Cardiac septum (tissue), 1 donor: ENCODE data around the gene MECR. TPM values are rescaled to one million over a fixed set of nuclear protein-coding genes. Genes with fewer than 3 reads are reported as not detected.
"Not testable (repeated sequence)": the region's sequence is repeated elsewhere in the genome, so short reads cannot be mapped to it uniquely, and the experiment has no call there.

Source experiments
- DNase-seq: peaks from one replicate; pipeline ENCODE4 v3.0.0-alpha.2; 2020; ENCODE audit warnings: low spot score
- intact Hi-C: fragments of 100-400 bp; cut with DNase I; formaldehyde crosslinking; loops from one replicate; pipeline ENCODE4 v1.14.0; 2022
- total RNA-seq: library from RNA; stranded (reverse); fragmentation: NEBNext Ultra II Directional; extraction: Animal tissue kit (Norgen Biotek cat#: 25700); gene quantifications from one replicate; pipeline ENCODE4 v1.2.1, GENCODE V29; 2021
- donor health status: DM: no; HTN: no; CAD: no.

Gene MECR
- total RNA-seq, 1 donor from 2014 or later = 29.9 TPM

GRCh38 chr1:29238620-29239002 lies 7.9 kb upstream of the MECR start:
- intact Hi-C loops = loop anchor here (5.0 to 10.0 kb wide), 6 partner anchors 104 to 1144 kb away; no protein-coding TSS in a partner anchor
- no peak for DNase-seq

GRCh38 chr1:29237852-29238619 lies 7.3 kb upstream of the MECR start:
- DNase-seq = peak; percentile 84
- intact Hi-C loops = loop anchor here (2.0 to 10.0 kb wide), 7 partner anchors 104 to 1471 kb away; no protein-coding TSS in a partner anchor

DNA sequence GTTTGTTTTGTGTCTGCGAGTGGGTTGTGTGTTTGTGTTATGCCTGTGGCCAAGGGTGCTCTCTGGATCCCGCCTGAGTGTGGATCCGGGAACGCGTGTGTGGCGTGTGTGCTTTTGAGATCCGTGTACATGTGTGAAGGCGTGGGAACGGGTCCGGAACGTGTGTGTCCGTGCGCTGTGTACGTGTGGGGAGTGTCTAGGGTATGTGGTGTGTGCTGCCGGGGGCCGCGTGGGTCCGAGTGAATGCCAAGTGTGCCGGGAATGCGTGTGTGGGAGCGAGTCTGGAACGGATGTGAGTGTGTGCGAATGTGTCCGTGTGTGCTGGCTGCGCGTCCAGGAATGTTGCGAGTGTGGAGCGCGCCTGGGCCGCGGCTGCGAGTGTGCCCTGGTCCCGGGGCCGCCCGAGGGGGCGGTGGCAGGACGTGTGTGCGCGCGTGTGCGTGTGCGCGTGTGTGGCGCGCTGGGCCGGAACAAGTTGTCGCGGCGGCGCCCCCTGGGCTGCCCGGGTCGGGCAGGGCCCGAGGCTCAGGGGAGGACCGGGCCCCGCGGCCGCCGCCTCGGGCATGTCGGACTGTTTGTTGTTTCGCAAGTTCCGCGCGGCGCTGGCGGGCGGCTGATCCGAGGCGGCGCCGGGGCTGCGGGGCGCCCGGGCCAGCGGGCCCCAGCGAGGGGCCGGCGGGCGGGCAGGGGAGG lies 6.5 kb upstream of the MECR start:
- intact Hi-C loops = loop anchor here (2.0 to 10.0 kb wide), 7 partner anchors 105 to 1472 kb away; no protein-coding TSS in a partner anchor
- peak; percentile 73 for DNase-seq

DNA sequence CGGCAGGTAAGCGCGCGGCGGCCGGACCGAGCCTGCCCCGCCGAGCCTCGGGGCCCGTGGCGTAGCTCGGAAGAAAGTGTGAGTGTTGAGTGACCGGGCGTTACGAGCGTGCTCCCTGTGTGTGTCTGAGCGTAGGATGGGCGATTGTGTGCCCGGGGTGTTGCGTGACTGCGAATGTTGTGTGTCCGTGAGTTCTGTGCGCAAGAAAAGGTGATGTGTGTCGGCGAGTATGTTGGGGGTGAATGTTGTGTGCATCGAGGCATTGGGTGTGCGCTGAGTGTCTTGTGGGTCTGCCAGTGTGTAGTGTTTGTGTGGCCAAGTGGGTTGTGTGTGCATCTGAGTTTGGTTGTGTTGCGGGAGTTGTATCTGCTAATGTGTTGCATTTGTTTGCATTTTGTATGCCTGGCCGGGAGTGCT lies 6.0 kb upstream of the MECR start:
- no peak for DNase-seq
- intact Hi-C loops = loop anchor here (2.0 to 10.0 kb wide), 7 partner anchors 106 to 1472 kb away; no protein-coding TSS in a partner anchor

DNA sequence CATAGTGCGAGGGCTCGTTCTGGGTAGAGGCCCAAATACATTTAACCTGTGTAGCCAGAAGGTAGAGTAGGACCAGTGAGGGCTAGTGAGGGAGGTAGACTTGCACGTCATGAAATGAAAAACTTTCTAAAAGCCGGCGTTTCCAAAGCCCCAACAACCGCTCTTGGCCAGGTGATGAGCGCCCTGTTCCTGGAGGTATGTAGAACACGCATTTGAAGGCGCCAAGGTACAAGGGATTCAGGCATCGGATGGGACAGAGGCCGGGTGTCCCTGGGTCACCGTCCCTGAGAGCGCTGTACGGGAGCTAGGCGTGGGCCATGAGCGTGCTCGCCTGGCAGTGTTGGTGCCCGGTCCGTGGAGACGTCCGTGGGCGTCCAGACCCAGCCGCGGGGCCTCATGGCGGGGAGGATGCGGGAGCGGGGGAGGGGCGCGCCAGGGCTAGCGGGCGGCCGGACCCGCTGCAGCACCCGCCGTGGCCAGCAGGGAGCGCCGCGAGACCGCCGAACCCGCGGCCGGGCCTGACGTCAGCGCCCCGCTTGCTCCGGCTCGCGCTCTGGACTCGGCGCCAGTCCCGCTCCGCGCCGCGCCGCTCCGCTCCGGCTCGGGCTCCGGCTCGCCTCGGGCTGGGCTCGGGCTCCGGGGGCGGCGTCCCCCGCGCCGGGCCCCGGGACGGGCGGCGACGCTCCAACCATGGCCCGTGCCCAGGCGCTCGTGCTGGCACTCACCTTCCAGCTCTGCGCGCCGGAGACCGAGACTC lies 5.4 kb upstream of the MECR start, which contains the start of gene PTPRU:
PTPRU (plus strand) TSS at position 568 of the 757 bp plus-strand sequence; CDS start at position 691, 123 bp downstream.
- DNase-seq = peak; percentile 93
- intact Hi-C loops = loop anchor here (2.0 to 10.0 kb wide), 7 partner anchors 106 to 1473 kb away; no protein-coding TSS in a partner anchor

- intact Hi-C loops = loop anchor here (5.0 to 10.0 kb wide), 6 partner anchors 107 to 1147 kb away; no protein-coding TSS in a partner anchor
- DNase-seq = peak; percentile 15
Observed at GRCh38 chr1:29234881-29235280, 4.1 kb upstream of the MECR start.

GRCh38 chr1:29234471-29234870 lies 3.7 kb upstream of the MECR start:
- DNase-seq = peak; percentile 56
- intact Hi-C loops = loop anchor here (10.0 kb wide), 3 partner anchors 220 to 880 kb away; no protein-coding TSS in a partner anchor

- intact Hi-C loops = loop anchor here (10.0 kb wide), 3 partner anchors 221 to 881 kb away; no protein-coding TSS in a partner anchor
- no peak for DNase-seq
Observed at GRCh38 chr1:29233693-29234092, 3.0 kb upstream of the MECR start.

GRCh38 chr1:29232387-29232786 lies 1.7 kb upstream of the MECR start:
- no peak for DNase-seq
- intact Hi-C loops = loop anchor here (10.0 kb wide), 3 partner anchors 222 to 882 kb away; no protein-coding TSS in a partner anchor

DNA sequence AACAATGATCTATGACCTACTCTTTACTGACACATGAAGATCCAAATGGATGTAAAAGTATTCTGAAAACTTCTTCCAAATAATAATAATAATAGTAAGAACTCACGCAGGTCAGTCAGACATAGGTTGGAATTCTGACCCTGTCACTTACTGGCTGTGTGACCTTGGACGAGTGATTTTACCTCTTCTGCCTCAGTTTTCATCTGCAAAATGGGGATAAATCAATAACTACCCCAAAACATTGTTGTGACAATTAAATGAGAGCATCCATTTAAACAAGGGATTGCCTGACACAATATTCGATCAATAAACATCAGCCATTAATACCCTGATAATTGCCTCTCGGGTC lies 556 bp downstream of the MECR start:
- intact Hi-C loops = loop anchor here (10.0 kb wide), 3 partner anchors 225 to 885 kb away; no protein-coding TSS in a partner anchor
- DNase-seq = no peak

DNA sequence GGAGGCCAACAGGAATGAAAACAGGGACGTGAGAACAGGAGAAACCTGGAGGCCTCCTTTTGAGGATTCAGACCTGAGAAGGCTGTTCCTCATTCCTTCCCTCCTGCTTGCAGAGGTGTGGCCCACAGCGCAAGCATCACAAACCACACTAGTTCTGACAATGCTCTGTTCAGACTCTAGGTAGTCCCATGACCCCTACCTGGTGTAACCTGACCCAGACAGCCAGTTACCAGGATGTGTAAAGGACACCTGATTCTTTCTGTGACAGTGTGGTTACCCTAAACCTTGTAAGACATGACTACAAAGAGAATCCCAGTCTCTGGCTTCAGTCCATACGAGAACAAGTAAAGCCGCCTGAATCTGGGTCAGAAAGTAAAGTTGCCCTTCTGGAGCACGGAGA lies 3.2 kb downstream of the MECR start:
- intact Hi-C loops = no loop called here
- DNase-seq = no peak

GRCh38 chr1:29225361-29225760 lies 5.4 kb downstream of the MECR start:
- no peak for DNase-seq

GRCh38 chr1:29224356-29224837 lies 6.3 kb downstream of the MECR start:
- no peak for DNase-seq
- intact Hi-C loops = no loop called here

More at GRCh38 chr1:29225361-29225760, 5.4 kb downstream of the MECR start:
- intact Hi-C loops = no loop called here

DNA sequence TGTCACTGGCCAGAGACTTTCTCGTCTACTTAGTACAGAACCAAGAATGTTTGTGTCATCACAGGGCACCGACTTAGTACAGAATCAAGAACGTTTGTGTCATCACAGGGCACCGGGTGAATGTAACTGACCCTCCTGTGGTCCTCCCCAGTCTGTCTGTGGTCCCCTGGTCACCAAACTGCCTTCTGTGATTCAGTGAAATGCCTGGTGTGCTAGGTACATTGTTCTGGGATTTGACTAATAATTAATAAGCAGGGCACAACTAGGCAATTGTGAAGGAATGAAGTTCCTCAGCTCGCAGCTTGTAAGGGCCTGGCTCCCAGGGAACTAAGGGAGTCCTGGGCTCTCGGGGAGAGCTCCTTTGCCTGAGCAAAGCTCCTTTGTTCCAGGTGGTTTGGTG lies 7.2 kb downstream of the MECR start:
- intact Hi-C loops = no loop called here
- DNase-seq = no peak

- no peak for DNase-seq
- intact Hi-C loops = no loop called here
Observed at GRCh38 chr1:29222686-29223085, 8.0 kb downstream of the MECR start.

- intact Hi-C loops, DNase-seq: not testable (repeated sequence)
Observed at GRCh38 chr1:29222260-29222659, 8.5 kb downstream of the MECR start.

DNA sequence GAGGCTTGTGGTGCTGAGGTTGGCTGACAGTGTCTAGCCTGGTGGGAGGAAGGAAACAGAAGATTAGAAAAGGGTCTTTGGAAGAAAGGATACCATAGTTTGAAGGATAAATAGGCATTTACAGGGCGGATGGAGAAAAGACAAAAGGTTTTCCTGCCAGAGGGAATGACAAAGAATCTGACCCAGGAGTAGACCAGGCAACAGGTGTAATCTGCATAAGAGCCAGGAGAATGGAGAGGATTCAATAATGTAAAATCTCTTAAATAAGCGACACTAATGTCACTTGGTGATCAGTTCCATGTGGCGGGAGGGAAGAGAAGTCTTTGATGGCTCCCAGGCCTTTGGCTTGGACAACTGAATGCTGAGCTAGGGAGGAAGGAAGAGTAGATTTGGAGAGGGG lies 9.4 kb downstream of the MECR start:
- no peak for DNase-seq
- intact Hi-C loops = no loop called here

DNA sequence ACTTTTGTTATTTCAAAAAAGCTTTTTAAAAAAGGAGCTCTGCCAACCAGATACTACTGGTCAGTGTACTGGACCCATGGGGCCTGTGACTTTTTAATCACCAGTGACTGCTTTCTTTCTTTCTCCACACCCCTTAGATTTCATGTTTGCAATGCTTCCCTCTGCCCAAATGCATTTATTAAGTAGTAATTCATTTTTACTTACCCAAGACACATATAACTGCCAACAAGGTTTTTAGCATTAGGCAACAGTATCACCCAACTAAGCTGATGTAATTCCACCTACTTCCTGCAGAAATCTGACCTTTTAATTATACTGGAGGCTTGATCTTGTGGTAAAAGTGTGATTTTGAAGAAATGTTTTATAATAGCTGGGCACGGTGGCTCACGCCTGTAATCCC lies 12.5 kb downstream of the MECR start:
- intact Hi-C loops = no loop called here
- DNase-seq = no peak

DNA sequence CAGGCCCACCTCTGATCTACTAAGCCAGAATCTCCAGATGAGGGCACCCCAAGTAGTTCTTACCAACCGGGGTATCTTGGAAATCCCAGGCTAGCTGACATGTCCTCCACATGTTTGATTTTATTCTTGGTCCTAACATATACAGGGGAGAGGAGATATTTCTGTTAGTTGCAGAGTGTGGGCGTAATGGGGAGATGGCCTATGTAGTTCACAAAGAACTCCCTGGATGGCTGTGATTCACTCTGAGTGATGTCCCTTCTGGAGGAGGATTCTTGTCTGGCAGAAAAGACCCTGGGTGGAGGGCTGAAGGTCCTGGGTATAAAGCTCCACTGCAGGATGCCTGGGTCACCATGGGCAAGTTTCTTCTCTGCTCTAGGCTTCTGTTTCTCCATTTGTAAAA lies 13.1 kb downstream of the MECR start:
- intact Hi-C loops = no loop called here
- no peak for DNase-seq
